GM18870 (cell line): ENCODE data around the gene RSF1.

Experiments
- ATAC-seq: cut with Tn5 transposase; IDR thresholded peaks from one replicate; pipeline ENCODE4 v1.9.1; 2021; ENCODE audit warnings: moderate library complexity; ENCODE audit not compliant: unreplicated experiment

The RSF1 gene

GRCh38 chr11:77750394-77751156, 69.9 kb downstream of the RSF1 start:
- no peak for ATAC-seq

GRCh38 chr11:77749232-77749631, 71.3 kb downstream of the RSF1 start:
- ATAC-seq: no peak

DNA sequence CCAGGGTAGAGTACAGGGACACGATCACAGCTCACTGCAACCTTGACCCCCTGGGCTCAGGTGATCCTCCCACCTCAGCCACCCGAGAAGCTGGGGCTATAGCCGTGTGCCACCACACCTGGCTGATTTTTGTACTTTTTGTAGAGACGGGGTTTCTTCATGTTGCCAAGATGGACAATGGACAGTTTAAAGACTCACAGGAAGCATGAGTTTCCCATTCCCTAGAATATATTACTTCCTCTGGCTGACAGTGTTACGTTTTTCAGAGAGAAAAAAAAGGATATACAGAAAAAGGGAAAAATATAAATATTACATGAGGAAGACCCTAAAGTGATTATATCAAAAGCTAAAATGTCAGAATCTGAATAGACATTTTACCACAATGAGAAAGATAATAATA, 72.3 kb downstream of the RSF1 start:
- ATAC-seq: no peak

DNA sequence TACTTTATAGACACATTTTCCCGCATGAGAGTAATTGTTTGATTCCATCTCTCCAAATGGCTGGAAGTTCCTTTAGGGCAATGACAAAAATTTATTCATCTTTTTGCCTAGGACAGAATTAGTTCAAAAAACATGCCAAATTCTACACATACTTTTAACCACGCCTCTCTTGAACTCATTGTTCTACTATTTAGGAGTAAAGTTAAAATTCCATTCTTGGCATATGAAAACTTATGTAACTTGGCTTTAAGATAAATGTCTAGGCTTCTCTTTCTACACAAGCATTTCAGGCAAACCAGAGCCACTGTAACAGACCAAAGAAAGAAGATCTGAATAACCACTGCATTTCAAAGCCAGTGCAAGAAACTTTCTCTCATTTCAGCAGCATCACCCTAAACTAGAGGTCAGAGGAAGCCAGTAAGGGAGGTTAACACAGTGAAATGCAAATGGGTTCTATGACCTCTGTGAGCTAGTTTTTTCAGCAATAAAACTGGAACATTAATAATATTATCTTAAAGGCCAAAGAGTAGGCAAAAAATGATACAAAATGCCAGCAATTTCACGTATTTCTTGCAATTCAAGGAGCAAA, 73.0 kb downstream of the RSF1 start:
- ATAC-seq: no peak

GRCh38 chr11:77736473-77736872, 84.0 kb downstream of the RSF1 start:
- no peak for ATAC-seq

GRCh38 chr11:77734890-77735289, 85.6 kb downstream of the RSF1 start:
- ATAC-seq: no peak

DNA sequence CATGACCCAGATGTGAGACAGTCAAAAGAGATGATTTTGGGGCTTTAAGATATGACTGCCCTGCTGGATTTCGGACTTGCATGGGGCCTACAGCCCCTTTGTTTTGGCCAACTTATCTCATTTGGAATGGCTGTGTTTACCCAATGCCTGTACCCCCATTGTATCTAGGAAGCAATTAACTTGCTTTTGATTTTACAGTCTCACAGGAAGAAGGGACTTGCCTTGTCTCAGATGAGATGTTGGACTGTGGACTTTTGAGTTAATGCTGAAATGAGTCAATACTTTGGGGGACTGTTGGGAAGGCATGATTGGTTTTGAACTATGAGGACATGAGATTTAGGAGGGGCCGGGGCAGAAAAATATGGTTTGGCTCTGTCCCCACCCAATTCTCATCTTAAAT, 88.4 kb downstream of the RSF1 start:
- ATAC-seq: no peak

DNA sequence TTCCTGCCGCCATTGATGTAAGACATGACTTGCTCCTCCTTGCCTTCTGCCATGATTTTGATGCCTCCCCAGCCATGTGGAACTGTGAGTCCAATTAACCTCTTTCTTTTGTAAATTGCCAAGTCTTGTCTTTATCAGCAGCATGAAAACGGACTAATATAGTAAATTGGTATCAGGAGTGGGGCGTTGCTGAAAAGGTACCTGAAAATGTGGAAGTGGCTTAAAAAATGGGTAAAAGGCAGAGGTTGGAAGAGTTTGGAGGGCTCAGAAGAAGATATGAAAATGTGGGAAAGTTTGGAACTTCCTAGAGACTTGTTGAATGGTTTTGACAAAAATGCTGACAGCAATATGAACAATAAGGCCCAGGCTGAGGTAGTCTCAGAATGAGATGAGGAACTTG, 89.7 kb downstream of the RSF1 start:
- ATAC-seq: no peak

- no peak for ATAC-seq
Measured at GRCh38 chr11:77729063-77729462, 91.5 kb downstream of the RSF1 start.

DNA sequence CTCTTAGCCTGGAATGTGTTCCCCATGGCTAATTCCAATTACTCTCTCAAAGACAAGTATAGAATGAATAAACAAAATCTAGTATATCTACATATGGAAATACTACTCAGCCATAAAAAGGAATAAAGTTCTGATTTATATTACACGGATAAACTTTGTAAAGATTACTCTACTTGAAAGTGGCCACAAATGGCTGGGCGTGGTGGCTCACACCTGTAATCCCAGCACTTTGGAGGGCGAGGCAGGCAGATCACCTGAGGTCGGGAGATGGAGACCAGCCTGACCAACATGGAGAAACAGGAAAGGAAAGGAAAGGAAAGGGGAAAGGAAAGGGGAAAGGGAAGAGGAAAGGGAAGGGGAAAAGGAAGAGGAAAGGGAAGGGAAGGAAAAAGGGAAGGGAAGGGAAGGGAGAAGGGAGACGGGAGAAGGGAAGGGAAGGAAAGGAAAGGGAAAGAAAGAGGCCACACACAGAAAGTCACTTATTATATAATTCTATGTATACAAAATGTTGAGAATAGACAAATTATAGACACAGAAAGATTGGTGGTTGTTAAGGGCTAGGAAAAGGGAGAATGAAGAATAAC, 92.2 kb downstream of the RSF1 start:
- no peak for ATAC-seq

GRCh38 chr11:77726524-77726923, 94.0 kb downstream of the RSF1 start:
- no peak for ATAC-seq

- ATAC-seq: no peak
Measured at GRCh38 chr11:77725433-77725832, 95.1 kb downstream of the RSF1 start.

DNA sequence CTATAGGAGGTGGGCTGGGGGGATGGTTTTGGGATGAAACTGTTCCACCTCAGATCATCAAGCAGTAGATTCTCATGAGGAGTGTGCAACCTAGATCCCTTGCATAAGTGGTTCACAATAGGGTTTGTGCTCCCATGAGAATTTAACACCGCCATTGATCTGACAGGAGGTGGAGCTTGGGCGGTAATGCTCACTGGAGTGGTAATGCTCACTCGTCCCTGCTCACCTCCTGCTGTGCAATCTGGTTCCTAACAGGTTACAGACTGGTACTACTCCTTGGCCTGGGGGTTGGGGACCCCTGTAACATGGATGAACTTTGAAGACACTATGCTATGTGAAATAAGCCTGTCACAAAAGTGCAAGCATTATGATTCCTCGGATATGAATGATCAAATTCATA, 95.9 kb downstream of the RSF1 start:
- ATAC-seq: no peak

GRCh38 chr11:77723024-77723423, 97.5 kb downstream of the RSF1 start:
- no peak for ATAC-seq

DNA sequence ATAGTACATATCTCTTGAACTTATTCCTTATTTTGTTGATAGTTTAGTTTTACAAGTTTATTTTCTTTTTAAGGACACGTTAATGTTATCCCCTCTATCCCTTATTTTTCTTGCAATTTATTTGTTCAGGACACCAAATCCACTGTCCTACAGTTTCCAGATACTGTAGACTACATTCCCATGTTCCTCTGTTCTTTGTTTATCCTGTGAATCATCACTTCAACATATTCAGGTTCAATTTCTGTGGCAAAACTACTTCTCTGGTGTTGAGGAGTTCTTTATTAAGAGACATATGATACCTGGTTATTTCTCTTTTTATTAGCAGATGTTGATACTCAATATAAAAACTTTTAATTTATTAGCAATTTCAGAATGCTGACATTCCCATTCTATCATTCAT, 110.2 kb downstream of the RSF1 start:
- ATAC-seq: no peak

DNA sequence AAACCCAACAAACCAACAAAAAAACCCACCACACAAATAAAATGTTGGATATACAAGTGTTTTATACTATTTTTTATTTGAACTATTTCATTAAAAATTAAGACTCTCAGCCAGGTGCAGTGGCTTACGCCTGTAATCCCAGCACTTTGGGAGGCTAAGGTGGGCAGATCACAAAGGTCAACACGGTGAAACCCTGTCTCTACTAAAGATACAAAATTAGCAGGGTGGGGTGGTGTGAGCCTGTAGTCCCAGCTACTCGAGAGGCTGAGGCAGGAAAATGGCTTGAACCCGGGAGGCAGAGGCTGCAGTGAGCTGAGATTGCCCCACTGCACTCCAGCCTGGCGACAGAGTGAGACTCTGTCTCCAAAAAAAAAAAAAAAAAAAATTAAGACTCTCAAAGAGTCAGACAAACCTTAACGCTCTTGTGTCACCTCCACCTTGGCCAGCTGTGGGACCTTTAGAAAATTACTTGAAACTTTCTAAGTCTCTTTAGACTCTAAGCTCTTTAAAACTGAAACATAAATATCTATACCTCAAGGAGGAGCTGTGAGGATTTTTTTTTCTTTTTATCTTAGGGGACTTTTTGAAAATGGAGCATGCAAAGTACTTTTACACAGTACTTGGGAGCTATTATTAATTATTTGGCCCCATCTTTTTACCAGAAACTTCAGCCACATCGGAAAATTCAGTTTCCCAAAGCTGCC, 114.5 kb downstream of the RSF1 start:
- no peak for ATAC-seq

DNA sequence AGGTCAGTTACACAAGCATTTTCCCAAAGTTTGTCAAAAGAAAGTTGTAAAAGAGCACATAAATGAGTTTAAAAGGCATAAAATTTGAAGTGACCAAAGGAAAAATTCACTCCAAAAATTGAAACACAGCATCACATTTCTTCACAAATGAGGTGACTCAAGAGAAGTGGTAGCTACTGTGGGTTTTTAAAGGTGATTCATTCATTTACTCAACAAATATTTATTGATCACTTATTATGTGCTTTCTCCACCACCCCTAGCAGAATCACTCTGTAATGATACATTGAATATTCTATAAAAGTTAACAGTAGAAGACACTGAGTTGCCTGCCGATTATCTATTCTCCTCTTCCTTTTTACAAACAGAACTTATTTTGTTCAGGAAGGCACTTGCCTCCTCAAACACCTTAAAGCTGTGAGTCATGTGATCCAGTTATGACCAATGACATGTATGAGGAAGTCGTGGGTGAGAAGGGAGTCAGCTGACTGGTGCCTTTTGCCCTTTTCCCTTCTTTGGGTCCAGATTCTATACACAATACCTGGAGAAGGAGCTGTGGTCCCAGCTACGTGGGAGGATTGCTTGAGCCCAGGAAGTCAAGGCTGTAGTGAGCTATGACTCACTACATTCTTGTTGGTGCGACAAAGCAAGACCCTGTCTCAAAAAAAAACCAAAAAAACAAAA, 115.2 kb downstream of the RSF1 start:
- no peak for ATAC-seq

- no peak for ATAC-seq
Measured at GRCh38 chr11:77704029-77704428, 116.5 kb downstream of the RSF1 start.

DNA sequence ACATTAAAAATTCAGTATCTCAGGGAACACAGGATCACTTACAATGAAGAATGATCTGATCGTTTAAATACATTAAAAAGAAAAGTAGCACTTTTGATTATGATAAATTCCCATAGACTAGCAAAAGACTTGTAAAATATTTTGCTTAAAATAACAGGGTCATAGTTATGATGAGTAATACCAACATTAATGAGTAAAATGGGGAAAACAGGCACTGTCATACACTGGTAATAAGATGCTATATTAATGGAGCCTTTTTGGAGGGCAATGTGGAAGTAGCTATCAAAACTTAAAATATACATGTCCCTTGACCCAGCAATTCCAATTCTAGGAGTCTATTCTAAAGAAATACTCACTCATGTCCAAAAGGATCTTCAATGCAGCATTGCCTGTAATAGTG, 121.1 kb downstream of the RSF1 start:
- ATAC-seq: no peak

DNA sequence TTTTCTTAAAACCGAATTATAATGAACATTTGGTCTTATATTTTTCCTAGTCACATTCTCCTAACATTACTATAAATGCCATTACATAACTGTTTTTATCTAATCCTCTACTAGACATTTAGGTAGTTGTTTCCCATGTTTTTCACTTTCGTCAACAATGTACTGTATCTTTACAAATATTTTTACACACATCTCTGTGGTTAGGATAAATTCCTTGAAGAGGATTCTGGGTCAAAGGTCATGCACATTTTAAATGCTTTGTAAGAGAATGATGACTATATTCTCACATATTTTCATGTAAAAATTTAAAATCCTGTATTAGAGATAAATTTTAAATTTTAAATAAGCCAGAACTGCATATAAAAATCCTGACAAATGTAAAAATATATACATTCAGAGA, 121.6 kb downstream of the RSF1 start:
- no peak for ATAC-seq

DNA sequence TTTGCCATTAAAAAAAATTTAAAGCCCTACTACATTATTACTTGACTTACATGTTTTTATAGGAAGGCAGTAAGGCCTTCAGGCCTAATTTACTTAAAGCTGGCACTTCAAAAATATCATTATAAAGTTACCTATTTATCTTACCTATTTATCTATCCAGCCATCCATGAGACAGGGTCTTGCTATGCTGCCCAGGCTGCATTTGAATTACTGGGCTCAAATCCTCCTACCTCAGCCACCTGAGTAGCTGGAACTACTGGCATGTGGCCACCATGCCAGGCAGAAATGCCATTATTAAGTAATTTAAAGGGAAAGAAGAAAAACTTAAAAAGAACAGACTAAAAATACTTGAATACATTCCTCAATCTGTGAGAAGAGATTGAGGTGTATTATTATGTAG, 122.7 kb downstream of the RSF1 start:
- no peak for ATAC-seq
